B cell (primary cell): ENCODE results near the gene NUP98. TPM values are rescaled to one million over a fixed set of nuclear protein-coding genes. Genes with fewer than 3 reads are reported as not detected.
"Not testable (repeated sequence)": the region's sequence is repeated elsewhere in the genome, so short reads cannot be mapped to it uniquely, and the experiment has no call there.

Experiments used
- ATAC-seq: fragments of 200-7000 bp; cut with Tn5 transposase; one replicate; pipeline ENCODE4 v1.10.0; 2021; ENCODE audit warnings: low read depth, mild to moderate bottlenecking, moderate number of reproducible peaks, moderate library complexity
- CTCF ChIA-PET: fragments of 350-600 bp; sonication (Branson Sonifier 250); formaldehyde crosslinking; loops from one replicate; lab custom pipeline; 2021; ENCODE audit warnings: antibody characterized with exemption, inconsistent platforms; lab: Charles Lee
- POLR2A ChIA-PET: fragments of 350-600 bp; sonication (Branson Sonifier 250); formaldehyde crosslinking; loops from one replicate; lab custom pipeline; 2021; ENCODE audit warnings: antibody characterized with exemption; lab: Charles Lee
- DNase-seq: peaks from one replicate; pipeline ENCODE4 v3.0.0; 2013
- H2AFZ ChIP-seq: 2 replicates; pipeline ENCODE4 v1.6.1; 2012; ENCODE audit warnings: mild to moderate bottlenecking, low read depth, low read length; ENCODE audit not compliant: insufficient read depth, poor library complexity, severe bottlenecking
- H3K27ac ChIP-seq, 2 donors: 1 replicate in 1 of 2; 2 replicates in 1 of 2; pipeline ENCODE4 v1.5.1; 2012 to 2013; ENCODE audit warnings: low read length in 2 of 2, mild to moderate bottlenecking in 2 of 2, moderate library complexity in 1 of 2
- H3K27me3 ChIP-seq, 4 experiments: fragments of 200-600 bp in 1 of 4; sonication (generic) in 1 of 4; replicated peaks in 1 of 4; 1 replicate in 2 of 4; 2 replicates in 2 of 4; pipeline versions ENCODE4 v1.6.1 to v1.7.0; 2013 to 2016; ENCODE audit warnings: low read length in 3 of 4, mild to moderate bottlenecking in 2 of 4, mixed read lengths in 1 of 4, moderate library complexity in 1 of 4; ENCODE audit not compliant: insufficient read depth in 4 of 4, control insufficient read depth in 3 of 4; ENCODE audit errors: control extremely low read depth in 1 of 4
- H3K36me3 ChIP-seq, 2 experiments: replicated peaks in 1 of 2; 1 replicate in 1 of 2; 2 replicates in 1 of 2; pipeline versions ENCODE4 v1.6.1 to v1.7.1; 2013; ENCODE audit warnings: low read length in 1 of 2; ENCODE audit not compliant: insufficient read depth in 2 of 2, control insufficient read depth in 1 of 2; ENCODE audit errors: control extremely low read depth in 1 of 2, extremely low read depth in 1 of 2
- H3K4me1 ChIP-seq, 2 donors: fragments of 200-600 bp in 1 of 2; sonication (generic) in 1 of 2; 1 replicate in 1 of 2; 2 replicates in 1 of 2; pipeline versions ENCODE4 v1.5.1 to v1.6.1; 2013 to 2017; ENCODE audit warnings: low read length in 2 of 2; ENCODE audit not compliant: control insufficient read depth in 2 of 2, insufficient read depth in 2 of 2
- H3K4me2 ChIP-seq: replicated peaks from 2 replicates; pipeline ENCODE3; 2012; ENCODE audit warnings: mild to moderate bottlenecking, low read depth, low read length; ENCODE audit not compliant: poor library complexity, severe bottlenecking
- H3K4me3 ChIP-seq, 5 experiments: fragments of 200-600 bp in 1 of 5; sonication (generic) in 1 of 5; 1 replicate in 3 of 5; 2 replicates in 2 of 5; pipeline versions ENCODE4 v1.5.1 to v1.7.0; 2011 to 2016; ENCODE audit warnings: low read length in 4 of 5, mild to moderate bottlenecking in 4 of 5, low read depth in 2 of 5, control low read depth in 1 of 5, moderate library complexity in 1 of 5; ENCODE audit not compliant: insufficient read depth in 1 of 5; ENCODE audit errors: control extremely low read depth in 1 of 5, extremely low read depth in 1 of 5
- H3K79me2 ChIP-seq: fragments of 200-600 bp; sonication (generic); one replicate; pipeline ENCODE4 v1.6.0; 2016; ENCODE audit warnings: low read length; ENCODE audit not compliant: control insufficient read depth, insufficient read depth
- H3K9ac ChIP-seq: fragments of 200-600 bp; sonication (generic); 2 replicates; pipeline ENCODE4 v1.6.1; 2017; ENCODE audit warnings: mild to moderate bottlenecking, low read length, moderate library complexity
- H3K9me3 ChIP-seq, 3 donors: one replicate each; pipeline versions ENCODE4 v1.6.1 to v1.7.1; 2013; ENCODE audit warnings: low read length in 2 of 3; ENCODE audit not compliant: control insufficient read depth in 2 of 3, insufficient read depth in 1 of 3; ENCODE audit errors: control extremely low read depth in 1 of 3
- H4K20me1 ChIP-seq: 2 replicates; pipeline ENCODE4 v1.6.0; 2012; ENCODE audit warnings: mild to moderate bottlenecking, low read length; ENCODE audit not compliant: insufficient read depth, control insufficient read depth, poor library complexity, severe bottlenecking
- H3K27ac Mint-ChIP-seq: one replicate; pipeline ENCODE4 v1.8.0; 2021; ENCODE audit warnings: mixed read lengths
- H3K27me3 Mint-ChIP-seq: one replicate; pipeline ENCODE4 v1.8.0; 2021; ENCODE audit warnings: mixed read lengths
- H3K4me1 Mint-ChIP-seq: one replicate; pipeline ENCODE4 v1.8.0; 2021; ENCODE audit warnings: mixed read lengths
- H3K4me3 Mint-ChIP-seq: one replicate; pipeline ENCODE4 v1.8.0; 2021; ENCODE audit warnings: mixed read lengths
- H3K9me3 Mint-ChIP-seq: one replicate; pipeline ENCODE4 v1.8.0; 2022; ENCODE audit warnings: mixed read lengths; ENCODE audit not compliant: insufficient read depth
- EZH2 ChIP-seq: IDR thresholded peaks from 2 replicates; pipeline ENCODE4 v1.6.1; 2012; ENCODE audit warnings: borderline replicate concordance, low read depth, mild to moderate bottlenecking, moderate library complexity, low read length; ENCODE audit not compliant: insufficient read depth, poor library complexity, severe bottlenecking
- WGBS: methylation state at CpG from one replicate; pipeline ENCODE4 v1.1.5; 2013; ENCODE audit warnings: missing lambda C conversion rate; ENCODE audit not compliant: insufficient coverage; 5-methylcytosine and 5-hydroxymethylcytosine counted together
- intact Hi-C: fragments of 100-400 bp; cut with micrococcal nuclease; formaldehyde crosslinking; loops from one replicate; pipeline ENCODE4 v1.10.0; 2022
- polyA plus RNA-seq: library from polyadenylated mRNA; depleted of rRNA; stranded (reverse); fragments of >200 nt; gene quantifications from 2 replicates; pipeline ENCODE4 v1.2.3, GENCODE V29; 2012
- total RNA-seq, 2 donors: library from RNA; stranded (reverse); fragments of 120-200 nt in 1 of 2; gene quantifications; 1 replicate in 1 of 2; 2 replicates in 1 of 2; pipeline versions ENCODE4 v1.2.3 to v1.2.4, GENCODE V29; 2013 to 2022
- TF ChIP-seq, protein P1 (sequence below): fragments of 200-600 bp; IDR thresholded peaks from one replicate; pipeline ENCODE4 v1.8.0; 2022; ENCODE audit warnings: antibody characterized with exemption, mild to moderate bottlenecking

Gene NUP98
- total and polyA plus RNA-seq, 2 donors (not counting 1 experiment from before 2014, with no cell fraction given), result 99.8 to 111 TPM

DNA sequence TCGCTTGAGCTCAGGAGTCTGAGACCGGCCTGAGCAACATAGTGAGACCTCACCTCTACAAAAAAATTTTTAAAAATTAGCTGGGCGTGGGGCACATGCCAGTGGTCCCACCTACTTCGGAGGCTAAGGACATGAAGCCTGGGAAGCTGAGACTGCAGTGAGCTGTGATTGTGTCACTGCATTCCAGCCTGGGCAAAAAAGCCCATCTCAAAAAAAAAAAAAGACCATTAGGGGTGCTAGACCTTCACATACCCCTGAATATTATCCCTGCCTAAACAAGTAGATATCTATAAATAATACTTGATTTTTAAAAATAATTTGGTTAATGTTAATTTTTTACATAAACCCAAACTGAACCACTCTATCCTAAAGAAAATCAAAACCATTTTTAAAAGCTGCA, 24.2 kb downstream of the NUP98 start:
- no peak for ATAC-seq
- Histone ChIP-seq H3K79me2 (peaks cover 14% of the 10 kb centered on the region), H2AFZ (no peak overlapping the region), H3K4me2 (no peak overlapping the region), H3K4me1 (no peaks in the 10 kb centered on the region), H3K9me3 (no peaks in the 10 kb centered on the region), H3K27ac (no peak overlapping the region), H4K20me1 (no peaks in the 10 kb centered on the region), H3K36me3 (peaks cover 14 to 90% of the 10 kb centered on the region in 2 experiments), H3K9ac (no peak overlapping the region), H3K4me3 (no peak overlapping the region), H3K27me3 (no peaks in the 10 kb centered on the region)
- no peak overlapping the region for H3K4me3 Mint-ChIP-seq
- intact Hi-C loops, result no loop called here
- ChIA-PET CTCF (interaction anchor here (0.8 to 2.2 kb wide), 5 partner anchors 35 to 299 kb away, joined by 3 to 9 read pairs (median 3); partner anchors contain the start of gene PGAP2), POLR2A (interaction anchor here (0.6 kb wide), 1 partner anchor 80 kb away, joined by 3 read pairs; no protein-coding TSS in a partner anchor)
- 100% methylated on average over 2 of the region's 4 CpGs for WGBS
- H3K4me1 Mint-ChIP-seq, result no peaks in the 10 kb centered on the region
- no peak overlapping the region for H3K27ac Mint-ChIP-seq
- H3K9me3 Mint-ChIP-seq, result no peaks in the 10 kb centered on the region
- no peaks in the 10 kb centered on the region for H3K27me3 Mint-ChIP-seq
- TF ChIP-seq, protein P1, sequence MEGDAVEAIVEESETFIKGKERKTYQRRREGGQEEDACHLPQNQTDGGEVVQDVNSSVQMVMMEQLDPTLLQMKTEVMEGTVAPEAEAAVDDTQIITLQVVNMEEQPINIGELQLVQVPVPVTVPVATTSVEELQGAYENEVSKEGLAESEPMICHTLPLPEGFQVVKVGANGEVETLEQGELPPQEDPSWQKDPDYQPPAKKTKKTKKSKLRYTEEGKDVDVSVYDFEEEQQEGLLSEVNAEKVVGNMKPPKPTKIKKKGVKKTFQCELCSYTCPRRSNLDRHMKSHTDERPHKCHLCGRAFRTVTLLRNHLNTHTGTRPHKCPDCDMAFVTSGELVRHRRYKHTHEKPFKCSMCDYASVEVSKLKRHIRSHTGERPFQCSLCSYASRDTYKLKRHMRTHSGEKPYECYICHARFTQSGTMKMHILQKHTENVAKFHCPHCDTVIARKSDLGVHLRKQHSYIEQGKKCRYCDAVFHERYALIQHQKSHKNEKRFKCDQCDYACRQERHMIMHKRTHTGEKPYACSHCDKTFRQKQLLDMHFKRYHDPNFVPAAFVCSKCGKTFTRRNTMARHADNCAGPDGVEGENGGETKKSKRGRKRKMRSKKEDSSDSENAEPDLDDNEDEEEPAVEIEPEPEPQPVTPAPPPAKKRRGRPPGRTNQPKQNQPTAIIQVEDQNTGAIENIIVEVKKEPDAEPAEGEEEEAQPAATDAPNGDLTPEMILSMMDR, result no peak
- no peak for TF ChIP-seq EZH2
- no peak for DNase-seq

DNA sequence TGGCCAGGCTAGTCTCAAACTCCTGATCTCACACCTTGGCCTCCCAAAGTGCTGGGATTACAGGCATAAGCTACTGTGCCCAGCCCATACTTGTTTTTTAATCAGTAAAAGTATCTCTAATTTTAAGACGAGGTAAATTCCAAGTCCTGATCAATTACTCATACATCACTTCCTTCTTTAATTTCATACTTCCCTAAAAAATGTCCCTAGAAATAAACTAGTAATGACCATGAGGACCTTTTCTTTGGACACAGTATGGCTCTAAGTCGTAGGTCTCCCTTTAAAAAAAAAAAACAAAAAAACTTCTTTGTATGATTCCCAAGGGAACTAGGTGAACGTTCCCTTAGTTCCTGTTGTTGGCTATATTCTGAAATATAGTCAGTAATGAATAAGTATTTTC, 29.8 kb downstream of the NUP98 start:
- H3K4me3 Mint-ChIP-seq, result no peak overlapping the region
- H2AFZ ChIP-seq, result no peak overlapping the region
- no peak overlapping the region for H3K4me2 ChIP-seq
- no peaks in the 10 kb centered on the region for H3K27me3 Mint-ChIP-seq
- no peaks in the 10 kb centered on the region for H4K20me1 ChIP-seq
- H3K4me1 ChIP-seq, result no peaks in the 10 kb centered on the region
- intact Hi-C loops, result no loop called here
- peaks cover 22 to 94% of the 10 kb centered on the region in 2 experiments for H3K36me3 ChIP-seq
- H3K9me3 ChIP-seq, result no peaks in the 10 kb centered on the region
- no peak overlapping the region for H3K27ac ChIP-seq
- ChIA-PET CTCF (interaction anchor here (0.8 to 1.9 kb wide), 2 partner anchors 42 to 306 kb away, joined by 4 to 5 read pairs; no protein-coding TSS in a partner anchor), POLR2A (no interaction called here)
- ATAC-seq, result no peak
- no peaks in the 10 kb centered on the region for H3K4me1 Mint-ChIP-seq
- no peak overlapping the region for H3K27ac Mint-ChIP-seq
- no CpG with 5 or more reads among the region's 3 CpGs for WGBS
- no peak overlapping the region for H3K9ac ChIP-seq
- DNase-seq, result no peak
- H3K27me3 ChIP-seq, result no peaks in the 10 kb centered on the region
- peaks cover 8% of the 10 kb centered on the region for H3K79me2 ChIP-seq
- H3K4me3 ChIP-seq, result no peak overlapping the region
- no peaks in the 10 kb centered on the region for H3K9me3 Mint-ChIP-seq
- TF ChIP-seq EZH2, result no peak
- TF ChIP-seq, protein P1, result no peak

DNA sequence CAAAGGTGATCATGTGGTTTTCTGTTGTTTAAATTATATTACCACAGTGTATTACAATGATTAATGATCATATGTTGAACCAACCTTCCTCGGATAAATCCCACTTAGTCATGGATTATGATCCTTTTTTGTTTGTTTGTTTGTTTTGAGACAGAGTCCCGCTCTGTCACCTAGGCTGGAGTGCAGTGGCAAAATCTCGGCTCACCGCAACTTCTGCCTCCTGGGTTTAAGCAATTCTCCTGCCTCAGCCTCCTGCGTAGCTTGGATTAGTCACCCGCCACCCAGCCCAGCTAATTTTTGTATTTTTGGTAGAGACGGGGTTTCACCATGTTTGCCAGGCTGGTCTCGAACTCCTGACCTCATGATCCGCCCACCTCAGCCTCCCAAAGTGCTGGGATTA, 30.5 kb downstream of the NUP98 start:
- H3K4me3 Mint-ChIP-seq, intact Hi-C loops, H4K20me1 ChIP-seq, H3K27ac ChIP-seq, H3K4me1 ChIP-seq, H3K79me2 ChIP-seq, H3K9ac ChIP-seq, H3K4me2 ChIP-seq, H3K9me3 Mint-ChIP-seq, H2AFZ ChIP-seq, H3K4me1 Mint-ChIP-seq, H3K9me3 ChIP-seq, ATAC-seq, H3K27me3 ChIP-seq, H3K27me3 Mint-ChIP-seq, H3K27ac Mint-ChIP-seq, H3K4me3 ChIP-seq, DNase-seq: not testable (repeated sequence)
- H3K36me3 ChIP-seq, result peaks cover 19 to 93% of the 10 kb centered on the region in 2 experiments
- ChIA-PET POLR2A (interaction anchor here (0.6 kb wide), 1 partner anchor 306 kb away, joined by 17 read pairs; no protein-coding TSS in a partner anchor), CTCF (interaction anchor here (1.9 kb wide), 1 partner anchor 306 kb away, joined by 5 read pairs; no protein-coding TSS in a partner anchor)
- WGBS, result 96% methylated on average over 8 of the region's 9 CpGs
